MM.1S (cell line): ENCODE data around the gene FUCA1.

ENCODE experiments used
- DNase-seq: peaks from one replicate; pipeline ENCODE4 v3.0.0-alpha.2; 2015
- H2AFZ ChIP-seq: fragments of 300-600 bp; sonication (generic); 2 replicates; pipeline ENCODE4 v1.6.0; 2016; ENCODE audit warnings: antibody characterized with exemption, low read length
- H3F3A ChIP-seq: fragments of 300-600 bp; sonication (generic); 2 replicates; pipeline ENCODE4 v1.6.1; 2016; ENCODE audit warnings: mild to moderate bottlenecking, antibody characterized with exemption, low read length, moderate library complexity, mixed read lengths; ENCODE audit not compliant: insufficient read depth
- H3K27ac ChIP-seq: fragments of 300-600 bp; sonication (generic); 2 replicates; pipeline ENCODE4 v1.5.1; 2016; ENCODE audit warnings: mild to moderate bottlenecking, low read length
- H3K27me3 ChIP-seq: fragments of 300-600 bp; sonication (generic); replicated peaks from 2 replicates; pipeline ENCODE4 v1.6.0; 2016; ENCODE audit warnings: low read length; ENCODE audit not compliant: insufficient read depth
- H3K36me3 ChIP-seq: fragments of 300-600 bp; sonication (generic); replicated peaks from 2 replicates; pipeline ENCODE4 v1.6.1; 2016; ENCODE audit warnings: mild to moderate bottlenecking, low read length, mixed read lengths; ENCODE audit not compliant: insufficient read depth
- H3K4me1 ChIP-seq: fragments of 300-600 bp; sonication (generic); 2 replicates; pipeline ENCODE4 v1.6.1; 2016; ENCODE audit warnings: low read length, mixed read lengths
- H3K4me2 ChIP-seq: fragments of 300-600 bp; sonication (generic); 2 replicates; pipeline ENCODE4 v1.6.0; 2016; ENCODE audit warnings: low read depth, low read length
- H3K4me3 ChIP-seq: fragments of 300-600 bp; sonication (generic); 2 replicates; pipeline ENCODE4 v1.5.1; 2016; ENCODE audit warnings: low read length, mixed read lengths
- H3K79me2 ChIP-seq: fragments of 300-600 bp; sonication (generic); 2 replicates; pipeline ENCODE4 v1.6.1; 2016; ENCODE audit warnings: mixed run types, low read length, mixed read lengths
- H3K9ac ChIP-seq: fragments of 300-600 bp; sonication (generic); 2 replicates; pipeline ENCODE4 v1.6.1; 2016; ENCODE audit warnings: low read length, mixed read lengths
- H3K9me2 ChIP-seq: fragments of 300-600 bp; sonication (generic); replicated peaks from 2 replicates; pipeline ENCODE4 v1.6.1; 2016; ENCODE audit warnings: mild to moderate bottlenecking, low read length, mixed read lengths; ENCODE audit not compliant: insufficient read depth
- H3K9me3 ChIP-seq: fragments of 300-600 bp; sonication (generic); replicated peaks from 2 replicates; pipeline ENCODE4 v1.6.1; 2016; ENCODE audit warnings: mild to moderate bottlenecking, low read length, mixed read lengths; ENCODE audit not compliant: insufficient read depth
- H4K20me1 ChIP-seq: fragments of 300-600 bp; sonication (generic); 2 replicates; pipeline ENCODE4 v1.6.1; 2016; ENCODE audit warnings: mild to moderate bottlenecking, low read length, moderate library complexity, mixed read lengths; ENCODE audit not compliant: insufficient read depth
- EZH2 ChIP-seq: fragments of 300-600 bp; sonication (generic); optimal IDR thresholded peaks from 2 replicates; pipeline ENCODE3; 2017; ENCODE audit warnings: low read depth, mild to moderate bottlenecking, antibody characterized with exemption, low read length, mixed read lengths
- EZH2phosphoT487 ChIP-seq: fragments of 300-600 bp; sonication (generic); IDR thresholded peaks from 2 replicates; pipeline ENCODE4 v1.6.1; 2018; ENCODE audit warnings: antibody characterized with exemption, low read length
- TF ChIP-seq, protein P1 (sequence below): fragments of 300-600 bp; sonication (generic); IDR thresholded peaks from 2 replicates; pipeline ENCODE4 v1.5.1; 2016; ENCODE audit warnings: antibody characterized with exemption, low read length, mixed read lengths

FUCA1 gene

DNA sequence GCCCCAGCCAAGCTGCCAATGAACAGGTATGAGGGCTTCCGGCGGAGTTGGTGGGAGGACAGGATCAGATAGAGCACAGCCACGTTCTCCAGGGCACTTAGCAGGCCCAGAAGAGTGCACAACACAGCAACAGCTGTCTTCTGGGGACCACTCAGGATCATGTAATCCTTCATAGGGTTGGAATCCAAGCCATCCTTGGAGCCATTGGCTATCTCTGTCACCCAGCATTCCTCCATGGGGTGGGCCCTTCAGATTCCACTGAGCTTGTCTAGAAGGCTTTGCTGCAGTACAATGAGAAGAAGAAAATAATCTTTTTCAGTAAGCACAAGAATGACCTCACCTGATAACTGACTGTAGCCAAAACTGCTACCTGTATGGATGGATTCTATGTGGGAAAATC lies 7.3 kb upstream of the FUCA1 start:
- TF ChIP-seq, protein P1, sequence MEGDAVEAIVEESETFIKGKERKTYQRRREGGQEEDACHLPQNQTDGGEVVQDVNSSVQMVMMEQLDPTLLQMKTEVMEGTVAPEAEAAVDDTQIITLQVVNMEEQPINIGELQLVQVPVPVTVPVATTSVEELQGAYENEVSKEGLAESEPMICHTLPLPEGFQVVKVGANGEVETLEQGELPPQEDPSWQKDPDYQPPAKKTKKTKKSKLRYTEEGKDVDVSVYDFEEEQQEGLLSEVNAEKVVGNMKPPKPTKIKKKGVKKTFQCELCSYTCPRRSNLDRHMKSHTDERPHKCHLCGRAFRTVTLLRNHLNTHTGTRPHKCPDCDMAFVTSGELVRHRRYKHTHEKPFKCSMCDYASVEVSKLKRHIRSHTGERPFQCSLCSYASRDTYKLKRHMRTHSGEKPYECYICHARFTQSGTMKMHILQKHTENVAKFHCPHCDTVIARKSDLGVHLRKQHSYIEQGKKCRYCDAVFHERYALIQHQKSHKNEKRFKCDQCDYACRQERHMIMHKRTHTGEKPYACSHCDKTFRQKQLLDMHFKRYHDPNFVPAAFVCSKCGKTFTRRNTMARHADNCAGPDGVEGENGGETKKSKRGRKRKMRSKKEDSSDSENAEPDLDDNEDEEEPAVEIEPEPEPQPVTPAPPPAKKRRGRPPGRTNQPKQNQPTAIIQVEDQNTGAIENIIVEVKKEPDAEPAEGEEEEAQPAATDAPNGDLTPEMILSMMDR: no peak
- TF ChIP-seq EZH2 (no peak), EZH2phosphoT487 (no peak)
- no peak for DNase-seq
- H3K36me3 ChIP-seq: no peaks in the 10 kb centered on the region
- H3K4me3 ChIP-seq: no peak overlapping the region
- no peaks in the 10 kb centered on the region for H3K4me1 ChIP-seq
- H2AFZ ChIP-seq: no peak overlapping the region
- H3F3A ChIP-seq: no peaks in the 10 kb centered on the region
- no peaks in the 10 kb centered on the region for H4K20me1 ChIP-seq
- H3K4me2 ChIP-seq: no peak overlapping the region
- H3K9ac ChIP-seq: no peak overlapping the region
- no peaks in the 10 kb centered on the region for H3K9me2 ChIP-seq
- H3K9me3 ChIP-seq: no peaks in the 10 kb centered on the region
- H3K27ac ChIP-seq: no peak overlapping the region
- H3K27me3 ChIP-seq: no peaks in the 10 kb centered on the region; the same call in 1 of the 2 replicates
- no peaks in the 10 kb centered on the region for H3K79me2 ChIP-seq

DNA sequence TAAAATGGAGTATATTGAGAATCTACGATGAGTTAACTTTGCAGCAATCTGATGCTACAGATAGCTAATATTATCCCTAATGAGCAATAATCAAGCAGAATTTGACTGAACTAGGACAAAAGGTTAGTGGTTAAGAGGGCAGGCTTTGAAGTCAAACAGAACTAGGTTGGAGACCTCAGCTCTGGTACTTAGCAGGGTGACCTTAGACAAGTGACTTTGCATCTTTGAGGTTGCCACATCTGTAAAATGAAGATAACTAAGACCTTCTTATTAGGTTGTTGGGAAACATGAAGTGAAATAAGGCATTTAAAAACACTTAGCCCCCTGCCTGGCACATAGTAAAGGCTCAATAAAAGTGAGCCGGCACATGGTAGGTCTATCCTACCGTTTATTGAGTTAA lies 4.3 kb upstream of the FUCA1 start:
- no peaks in the 10 kb centered on the region for H3K9me2 ChIP-seq
- no peak overlapping the region for H3K27ac ChIP-seq
- H3K9ac ChIP-seq: no peak overlapping the region
- TF ChIP-seq EZH2phosphoT487 (no peak), EZH2 (no peak)
- TF ChIP-seq, protein P1: no peak
- DNase-seq: no peak
- H3K4me2 ChIP-seq: no peak overlapping the region
- peaks cover 3% of the 10 kb centered on the region; the same call in 1 of the 2 replicates for H3K79me2 ChIP-seq
- no peak overlapping the region for H2AFZ ChIP-seq
- no peaks in the 10 kb centered on the region for H3K36me3 ChIP-seq
- no peak overlapping the region for H3K4me3 ChIP-seq
- H3K9me3 ChIP-seq: no peaks in the 10 kb centered on the region
- no peaks in the 10 kb centered on the region for H4K20me1 ChIP-seq
- no peaks in the 10 kb centered on the region; the same call in 1 of the 2 replicates for H3K27me3 ChIP-seq
- no peaks in the 10 kb centered on the region for H3K4me1 ChIP-seq
- H3F3A ChIP-seq: no peaks in the 10 kb centered on the region

DNA sequence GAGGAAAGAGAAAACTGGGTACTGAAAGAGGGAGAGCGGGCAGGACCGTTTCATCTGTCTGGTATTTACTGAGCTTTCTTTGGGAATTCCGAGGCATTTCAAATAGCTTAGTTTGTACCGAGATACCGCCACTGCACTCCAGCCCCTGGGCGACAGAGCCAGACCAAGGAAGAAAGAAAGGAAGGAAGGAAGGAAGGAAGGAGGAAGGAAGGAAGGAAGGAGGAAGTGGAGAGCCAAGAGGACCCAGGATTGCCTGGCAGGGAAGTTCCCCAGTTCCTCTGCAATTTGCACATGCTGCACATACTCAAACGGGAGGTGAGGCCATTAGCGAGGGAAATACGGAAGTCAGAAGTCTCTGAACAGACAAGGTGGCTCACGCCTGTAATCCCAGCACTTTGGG lies 961 bp upstream of the FUCA1 start:
- no peak overlapping the region for H3K4me2 ChIP-seq
- no peaks in the 10 kb centered on the region for H4K20me1 ChIP-seq
- H3K9me3 ChIP-seq: no peaks in the 10 kb centered on the region
- no peaks in the 10 kb centered on the region for H3K36me3 ChIP-seq
- TF ChIP-seq, protein P1: no peak
- TF ChIP-seq EZH2phosphoT487 (no peak), EZH2 (no peak)
- no peak for DNase-seq
- peaks cover 19% of the 10 kb centered on the region for H3K79me2 ChIP-seq
- H3K9ac ChIP-seq: no peak overlapping the region
- no peak overlapping the region for H3K4me3 ChIP-seq
- peaks cover 6% of the 10 kb centered on the region; the same call in 1 of the 2 replicates for H3F3A ChIP-seq
- no peaks in the 10 kb centered on the region for H3K9me2 ChIP-seq
- H3K27me3 ChIP-seq: no peaks in the 10 kb centered on the region
- H2AFZ ChIP-seq: no peak overlapping the region
- peaks cover 26% of the 10 kb centered on the region for H3K4me1 ChIP-seq
- no peak overlapping the region for H3K27ac ChIP-seq
